ENCODE measurements around the gene GDPD5.

GDPD5 gene

DNA sequence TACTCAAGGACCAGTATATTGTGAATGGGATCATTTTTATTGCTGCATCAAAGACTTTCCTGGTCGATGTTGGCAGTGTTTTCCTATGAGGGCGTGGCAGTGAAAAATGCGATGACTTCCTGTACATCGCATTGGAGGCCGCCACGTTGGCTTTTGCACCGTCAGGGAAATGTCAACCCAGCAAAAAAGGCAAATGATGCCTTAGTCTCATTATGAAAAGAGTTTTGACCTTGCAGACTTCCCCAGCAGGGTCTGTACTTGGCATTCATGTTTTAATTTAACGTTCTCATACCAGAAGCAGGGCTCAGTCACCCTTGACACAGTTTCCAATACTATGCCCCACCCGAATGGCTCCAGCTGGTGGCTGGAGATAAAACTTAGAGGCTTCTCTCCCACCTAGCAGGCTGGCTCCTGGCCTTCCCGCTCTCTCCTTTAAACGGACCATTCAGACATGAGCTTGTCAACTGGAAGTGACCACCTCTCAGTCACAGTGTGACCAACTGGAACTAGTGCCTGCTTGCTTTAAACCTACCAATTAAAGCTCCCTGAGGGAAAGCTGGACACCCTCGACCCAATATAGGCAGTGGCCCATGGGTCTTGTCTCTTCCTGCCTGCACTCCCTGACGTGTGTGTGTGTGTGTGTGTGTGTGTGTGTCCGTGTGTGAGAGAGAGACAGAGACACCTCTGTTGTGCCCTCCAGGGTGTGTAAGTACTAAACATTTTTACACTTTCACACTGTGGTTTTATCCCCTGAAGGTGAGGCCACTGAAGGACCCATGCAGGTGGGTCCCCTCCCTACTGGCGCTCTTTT is 8.7 kb upstream of the GDPD5 start:
- DNase-seq, result no peak

DNA sequence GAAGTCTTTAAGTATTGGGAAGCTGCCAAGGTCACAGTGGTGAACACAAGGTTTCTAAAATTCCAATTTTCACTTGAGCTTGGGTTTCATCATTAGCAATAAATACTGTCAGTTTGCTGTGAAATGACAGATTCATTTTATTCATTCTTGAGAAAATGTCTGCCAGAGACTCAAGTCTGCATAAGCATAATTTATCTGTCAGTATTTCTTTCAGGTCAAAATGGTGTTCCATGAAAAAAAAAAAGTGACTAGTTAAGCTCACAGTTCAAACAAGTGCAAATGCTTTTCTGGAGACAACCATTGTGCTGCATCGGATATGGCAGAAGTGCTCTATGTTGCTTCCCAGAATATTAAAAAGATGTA is 8.1 kb upstream of the GDPD5 start:
- DNase-seq, result no peak

DNA sequence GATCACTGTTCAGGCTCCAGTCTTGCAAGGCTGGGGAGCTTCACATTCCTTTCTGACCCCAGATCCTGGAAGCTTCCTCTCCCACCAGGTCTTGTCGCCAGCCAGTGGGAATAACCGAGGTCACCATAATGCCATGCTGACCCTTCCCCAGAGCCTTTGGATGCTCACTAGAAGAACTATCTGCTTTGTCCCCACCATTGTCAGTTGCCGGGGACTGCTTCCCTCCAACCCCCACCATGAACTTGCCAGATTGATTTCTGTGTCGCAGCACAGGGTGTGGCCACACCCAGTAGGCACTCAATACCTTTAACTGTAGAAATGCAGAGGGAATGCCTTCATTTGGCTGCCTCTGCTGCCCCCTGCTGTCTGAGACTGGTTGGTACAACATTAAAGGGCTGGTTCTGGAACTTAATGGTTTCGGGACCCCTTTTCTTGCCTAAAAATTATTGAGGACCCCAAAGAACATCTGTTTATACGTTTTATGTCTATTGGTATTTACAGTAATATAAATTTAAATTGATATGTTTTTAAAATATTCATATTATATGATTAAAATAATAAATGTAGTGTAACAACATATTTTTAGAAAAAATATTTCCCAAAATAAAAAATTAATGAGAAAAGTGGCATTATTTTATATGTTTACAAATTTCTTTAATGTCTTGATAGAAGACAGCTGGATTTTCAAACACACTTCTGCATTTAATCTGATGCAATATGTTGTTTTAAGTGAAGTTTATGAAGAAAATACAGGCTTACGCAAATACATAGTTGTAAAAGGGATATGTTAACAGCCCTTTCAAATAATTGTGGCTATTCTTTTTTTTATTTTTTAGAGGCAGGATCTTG is 6.7 kb upstream of the GDPD5 start:
- peak; percentile 33 for DNase-seq

DNA sequence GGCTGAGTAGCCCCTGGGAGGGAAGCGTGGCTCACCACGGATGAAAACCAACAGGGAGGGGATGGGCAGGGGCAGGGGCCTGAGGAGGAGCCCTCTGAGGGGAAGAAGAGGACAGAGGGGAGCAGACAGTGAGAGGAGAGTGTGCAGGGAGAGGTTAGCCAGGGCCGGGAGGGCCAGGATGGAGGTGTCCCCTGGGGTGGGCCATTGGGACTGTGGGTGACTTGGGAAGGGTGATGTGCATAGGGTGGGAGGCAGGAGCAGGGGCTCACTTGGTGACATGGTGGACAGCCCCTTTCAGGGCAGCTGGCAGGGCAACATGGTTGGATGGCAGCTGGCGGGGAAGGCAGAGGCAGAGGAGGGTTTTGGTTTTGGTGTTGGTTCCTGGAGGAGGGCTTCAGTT is 5.6 kb upstream of the GDPD5 start:
- DNase-seq, result no peak

DNA sequence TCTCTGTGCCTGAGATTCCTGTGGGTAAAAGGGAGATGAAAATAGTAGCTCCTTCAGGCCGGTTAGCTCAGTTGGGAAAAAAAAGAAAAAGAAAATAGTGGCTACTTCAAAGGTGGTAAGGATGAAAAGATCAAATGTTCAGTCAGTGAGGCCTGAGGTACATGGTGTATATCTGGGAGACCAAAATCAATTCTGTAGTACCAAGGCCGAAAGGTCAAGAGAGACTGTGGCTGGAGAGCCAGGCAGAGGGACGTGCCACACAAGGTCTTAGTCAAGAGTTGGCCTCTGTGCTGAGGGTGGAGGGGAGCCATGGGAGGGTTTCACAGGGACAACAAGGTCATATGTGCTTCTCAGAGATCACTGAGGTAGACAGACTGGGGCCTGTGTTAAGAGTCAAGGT is 4.8 kb upstream of the GDPD5 start:
- DNase-seq, result no peak

DNA sequence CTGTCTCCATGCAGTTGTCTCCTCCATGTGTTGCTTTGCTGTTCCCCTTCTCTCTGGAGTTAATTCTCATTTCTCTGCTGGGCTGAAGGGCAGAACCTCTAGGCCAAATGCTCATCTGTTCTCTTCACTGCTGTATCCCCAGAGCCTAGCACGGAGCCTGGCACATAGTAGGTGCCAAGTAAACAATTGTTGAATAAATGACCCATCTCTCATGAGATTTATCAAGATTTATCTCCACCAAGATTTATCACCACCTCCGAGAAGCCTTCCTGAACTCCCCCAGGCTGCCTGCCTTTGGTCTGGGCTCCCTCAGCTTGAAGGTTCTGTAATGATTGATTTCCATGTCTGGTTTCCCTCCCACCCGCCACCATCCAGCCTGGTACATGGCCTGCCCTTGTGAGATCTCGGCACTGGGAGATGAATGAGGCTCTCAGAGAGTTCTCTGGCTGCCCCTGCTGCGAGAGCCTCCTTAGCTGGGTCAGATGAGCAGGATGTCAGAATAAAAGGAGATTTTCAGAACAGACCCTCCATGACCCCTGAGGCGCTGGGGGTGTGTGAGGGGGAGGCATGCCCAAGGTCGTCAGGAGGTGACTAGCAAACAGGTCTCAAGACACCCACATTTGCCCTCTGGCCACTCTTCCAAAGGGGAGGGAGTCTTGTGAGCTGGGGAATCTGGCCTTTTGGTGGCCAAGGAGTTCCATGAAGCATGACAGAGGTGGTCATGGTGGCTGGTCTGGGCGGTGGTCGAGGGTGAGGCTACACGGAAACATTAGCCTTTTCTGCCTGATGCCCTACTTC is 2.4 kb upstream of the GDPD5 start:
- DNase-seq, result no peak

DNA sequence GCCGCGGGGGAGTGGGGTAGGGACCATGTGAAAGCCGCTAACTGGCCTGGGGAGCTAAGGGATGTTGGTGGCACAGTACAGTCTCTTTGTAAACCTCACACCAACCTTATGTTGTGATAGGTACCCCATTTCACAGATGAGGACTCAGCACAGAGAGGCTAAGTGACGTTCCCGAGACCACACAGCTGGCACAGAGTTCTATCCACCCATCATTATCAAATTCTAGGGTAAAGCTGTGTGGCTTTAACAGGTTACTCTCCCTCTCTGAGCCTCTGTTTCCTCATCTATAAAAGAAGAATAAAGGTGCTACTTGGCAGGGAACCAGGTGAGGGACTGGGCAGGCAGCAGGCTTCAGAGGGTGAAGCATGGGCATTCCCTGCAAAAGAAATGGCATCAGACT is 1.4 kb upstream of the GDPD5 start:
- no peak for DNase-seq

DNA sequence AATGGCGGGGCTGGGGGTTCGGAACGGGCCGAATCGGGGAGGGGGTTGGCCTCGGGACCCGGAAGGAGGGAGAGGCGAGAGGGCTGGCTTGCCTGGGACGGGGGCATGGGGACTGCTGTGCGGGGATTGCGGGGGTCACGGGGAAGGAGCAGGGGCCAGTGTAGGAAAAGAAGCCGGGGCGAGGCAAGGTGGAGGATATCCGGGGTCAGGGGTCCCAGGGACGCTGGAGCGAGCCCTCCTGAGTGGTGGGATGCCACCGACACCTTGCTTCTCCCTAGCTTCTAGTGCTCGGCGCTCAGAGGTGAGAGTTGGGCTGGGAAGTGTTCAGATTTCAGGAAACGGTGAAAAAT is 426 bp upstream of the GDPD5 start:
- DNase-seq, result no peak

DNA sequence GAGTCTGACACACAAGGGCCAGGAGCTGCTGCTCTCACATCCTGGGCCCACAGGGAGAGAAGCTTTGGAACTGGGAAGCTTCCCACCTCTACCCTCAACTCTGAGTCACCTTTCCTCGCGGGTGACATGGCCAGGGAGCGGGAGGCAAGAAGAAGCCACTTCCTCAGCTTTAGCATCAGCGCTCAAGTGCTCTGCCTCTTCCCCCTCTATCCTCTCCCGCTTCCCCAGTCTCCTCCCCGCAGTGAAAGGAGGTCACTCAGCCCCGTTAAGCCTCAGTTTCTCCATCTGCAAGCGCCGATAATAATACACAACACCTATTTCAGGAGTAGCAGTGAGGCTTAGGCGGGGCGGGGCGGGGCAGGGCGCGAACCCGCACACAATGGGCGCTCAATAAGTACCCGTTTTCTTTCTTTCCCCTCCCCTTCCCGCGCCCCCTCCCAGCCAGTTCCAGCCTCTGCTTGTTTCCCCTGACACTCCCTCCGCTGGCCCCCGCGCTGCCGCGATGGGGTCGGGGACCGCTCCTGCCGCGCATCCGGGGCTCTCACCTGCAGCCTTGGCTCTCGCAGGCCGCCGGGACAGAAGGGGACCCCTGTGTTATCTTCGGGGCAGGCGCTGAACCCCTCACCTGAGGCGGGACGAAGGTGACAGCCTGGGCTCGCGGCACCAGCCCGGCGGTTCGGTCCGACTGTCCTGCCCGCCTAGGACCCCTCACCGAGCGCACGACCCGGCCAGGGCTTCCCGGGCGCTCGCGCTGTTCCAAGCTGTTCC is 892 bp downstream of the GDPD5 start:
- DNase-seq, result no peak

DNA sequence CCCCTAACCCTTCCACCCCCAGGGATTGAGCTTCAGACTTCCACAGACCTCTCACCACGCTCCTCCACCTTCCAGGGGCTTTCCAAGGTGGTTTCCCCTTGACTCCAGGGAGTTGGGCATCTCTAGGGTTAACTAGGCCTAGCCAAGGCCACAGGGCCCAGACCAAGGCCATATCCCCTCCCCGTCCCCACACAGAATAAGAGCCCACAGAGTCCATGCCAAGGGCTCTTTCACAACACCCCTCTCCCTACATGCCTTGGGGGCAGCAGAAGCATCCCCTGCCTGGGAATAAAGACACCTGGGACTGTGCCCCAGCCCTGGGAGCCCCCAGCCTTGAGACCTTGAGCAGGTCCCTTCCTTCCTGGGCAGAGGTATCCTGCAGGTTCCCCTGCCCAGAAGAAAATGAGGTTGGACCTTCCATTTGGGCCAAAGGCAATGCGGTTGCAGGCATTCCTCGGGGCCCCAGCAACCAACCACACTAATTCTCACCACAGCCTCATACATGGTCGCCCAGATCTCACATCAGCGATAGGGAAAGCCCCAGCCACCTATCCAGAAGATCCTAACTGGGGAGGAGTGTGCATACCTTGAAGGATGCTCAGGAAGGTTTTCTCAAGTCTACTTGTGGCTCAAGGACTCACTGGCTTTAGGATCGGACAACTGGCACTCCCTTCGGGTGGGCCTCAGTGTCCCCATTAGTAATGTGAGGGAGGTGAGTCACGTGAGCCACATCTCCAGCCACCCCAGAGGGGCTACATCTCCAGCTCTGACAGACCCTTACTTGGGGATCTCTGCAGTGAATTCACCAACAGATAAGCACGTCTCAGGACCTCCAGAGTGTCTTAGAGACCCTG is 1.7 kb downstream of the GDPD5 start:
- no peak for DNase-seq

DNA sequence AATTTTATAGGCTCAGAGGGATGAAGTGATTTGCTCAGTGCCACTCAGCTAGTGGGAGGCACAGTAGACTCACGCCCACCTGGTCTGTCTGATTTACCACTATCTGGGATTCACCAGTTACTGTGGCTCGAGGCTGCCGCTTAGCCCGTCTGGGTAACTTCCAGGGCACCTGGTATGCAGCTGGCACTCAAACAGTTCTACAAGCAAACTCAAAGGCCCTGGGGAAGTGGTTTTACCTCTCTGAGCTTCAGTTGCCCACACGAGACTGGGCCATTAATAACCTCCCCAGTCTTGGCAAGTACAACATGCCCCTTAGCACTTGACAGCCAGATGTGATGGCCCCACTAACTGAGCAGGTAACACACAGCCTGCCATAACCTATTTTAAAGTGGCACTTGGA is 2.6 kb downstream of the GDPD5 start:
- DNase-seq, result no peak

DNA sequence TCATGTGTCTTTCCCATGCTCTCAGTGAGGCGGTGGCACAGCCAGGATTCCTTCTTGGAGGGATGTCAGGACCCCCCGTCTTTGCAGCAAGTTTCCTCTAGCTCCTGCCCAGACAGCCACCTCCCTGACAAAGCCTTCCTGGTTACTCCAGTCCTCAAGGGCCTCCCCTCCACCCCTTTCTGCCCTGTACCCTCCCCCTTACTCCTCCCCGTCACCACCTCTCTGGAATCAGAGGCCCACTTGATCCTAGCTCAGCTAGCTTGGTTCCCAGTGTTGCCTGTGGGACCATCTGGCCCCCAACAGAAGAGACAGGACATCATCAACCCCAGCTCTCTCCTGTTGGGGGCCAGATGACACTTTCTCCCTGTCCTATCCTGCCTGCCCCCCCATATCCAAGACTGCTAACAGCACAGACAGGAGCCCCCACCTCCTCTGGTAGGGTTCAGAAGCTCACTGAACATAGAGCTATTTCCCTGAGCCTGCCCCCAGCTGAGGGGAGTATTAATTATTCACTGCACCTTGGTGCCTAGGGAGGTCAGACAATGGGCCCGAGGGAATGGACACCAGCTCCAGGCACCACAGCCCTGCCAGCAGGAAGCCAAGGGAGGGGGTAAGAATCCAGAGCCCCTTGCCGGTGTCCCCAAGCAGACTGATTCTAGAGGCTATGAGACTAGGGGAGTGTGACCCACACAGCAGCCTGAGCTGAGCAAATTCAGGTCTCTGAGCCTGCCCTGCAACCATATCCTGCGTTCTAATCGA is 3.3 kb downstream of the GDPD5 start:
- no peak for DNase-seq

DNA sequence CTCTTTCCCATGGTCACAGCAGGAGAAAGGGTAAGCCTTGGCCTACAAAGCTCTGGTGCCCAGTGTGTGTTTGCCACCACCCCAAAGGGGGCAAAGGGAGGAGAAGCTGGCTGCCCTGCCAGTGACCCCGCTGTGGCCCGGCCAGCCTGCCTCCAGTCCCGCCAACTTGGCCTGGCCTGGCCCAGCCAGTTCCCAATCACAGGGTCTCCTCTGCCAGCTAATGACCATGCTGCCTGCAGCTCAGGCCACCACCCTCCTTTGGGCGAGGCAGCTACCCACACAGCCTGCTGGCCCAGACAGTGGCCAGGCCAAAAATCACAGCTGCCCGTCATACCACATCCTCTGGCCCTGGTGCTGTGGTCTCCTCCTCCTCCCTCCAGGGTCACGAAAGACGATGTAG is 5.1 kb downstream of the GDPD5 start:
- no peak for DNase-seq

DNA sequence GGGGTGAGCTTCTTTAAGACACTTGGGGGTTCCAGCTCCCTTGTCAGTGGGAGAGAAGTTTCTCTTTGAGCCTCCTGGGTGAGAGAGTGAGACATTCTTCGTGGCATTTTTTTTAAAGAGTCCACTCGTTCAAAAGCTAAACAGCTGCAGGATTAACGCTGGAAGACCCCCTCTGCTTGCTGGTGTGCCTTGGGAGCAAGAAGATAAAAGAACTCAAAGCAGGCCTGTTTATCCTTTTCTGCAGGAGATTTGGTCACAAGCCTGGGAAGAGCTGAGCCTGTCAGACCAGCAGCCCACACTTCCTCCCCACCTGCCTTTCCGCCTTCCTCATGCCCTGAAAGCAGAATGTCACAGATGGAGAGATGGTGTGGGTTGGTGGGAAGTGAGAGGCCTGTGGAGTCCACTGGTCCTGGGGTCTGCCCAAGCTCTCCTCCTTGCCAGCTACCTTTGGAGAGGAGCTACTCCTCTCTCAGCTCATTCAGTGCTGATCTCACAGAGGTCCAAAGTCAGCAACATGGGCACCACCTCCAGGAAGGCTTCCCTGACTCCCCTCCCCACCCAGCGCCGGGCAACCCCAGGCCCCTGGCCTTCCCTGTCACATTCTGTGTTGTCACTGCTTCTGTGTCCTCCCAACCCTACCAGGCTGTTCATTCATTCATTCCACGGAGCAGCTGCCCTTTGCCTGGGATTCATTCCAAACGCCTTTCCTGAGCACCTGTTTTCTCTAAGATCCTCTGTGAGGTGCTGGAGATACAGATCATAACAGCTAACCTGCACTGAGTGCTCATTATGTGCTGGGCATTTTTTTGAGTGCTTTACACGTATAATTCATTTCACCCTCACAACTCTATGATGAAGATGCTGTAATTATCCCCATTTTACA is 6.7 kb downstream of the GDPD5 start:
- no peak for DNase-seq

DNA sequence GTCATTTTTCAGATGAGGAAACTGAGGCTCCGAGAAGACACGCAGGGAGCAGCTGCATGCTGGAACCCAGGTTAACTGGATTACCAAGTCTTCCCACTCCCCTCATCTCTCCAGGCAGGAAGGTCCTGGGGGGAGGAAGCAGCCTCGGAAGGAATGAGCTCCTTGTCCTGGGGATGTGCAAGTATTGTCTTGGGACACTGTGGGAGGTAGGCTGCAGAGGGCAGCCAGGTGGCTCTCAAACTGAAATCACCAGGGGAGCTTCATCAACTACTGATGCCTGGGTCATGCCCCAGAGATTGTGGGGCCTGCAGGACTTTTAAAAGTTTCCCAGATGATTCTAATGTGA is 7.6 kb downstream of the GDPD5 start:
- no peak for DNase-seq

DNA sequence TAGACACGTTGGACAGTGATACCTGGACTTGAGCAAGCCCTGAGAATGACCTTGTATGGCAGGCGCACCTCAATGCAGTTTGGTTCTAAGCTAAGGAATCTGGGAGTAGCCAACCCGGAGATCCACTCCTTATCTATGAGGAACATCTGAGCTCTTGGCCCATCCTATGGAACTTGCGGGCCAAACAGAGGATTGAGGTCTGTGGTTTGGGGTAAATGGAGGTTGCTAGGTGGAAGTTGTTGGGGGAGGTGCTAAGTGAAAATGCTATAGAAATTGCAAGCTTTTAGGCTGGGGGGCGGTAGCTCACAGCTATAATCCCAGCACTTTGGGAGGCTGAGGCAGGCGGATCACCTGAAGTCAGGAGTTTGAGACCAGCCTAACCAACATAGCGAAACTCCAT is 8.9 kb downstream of the GDPD5 start:
- DNase-seq, result no peak

DNA sequence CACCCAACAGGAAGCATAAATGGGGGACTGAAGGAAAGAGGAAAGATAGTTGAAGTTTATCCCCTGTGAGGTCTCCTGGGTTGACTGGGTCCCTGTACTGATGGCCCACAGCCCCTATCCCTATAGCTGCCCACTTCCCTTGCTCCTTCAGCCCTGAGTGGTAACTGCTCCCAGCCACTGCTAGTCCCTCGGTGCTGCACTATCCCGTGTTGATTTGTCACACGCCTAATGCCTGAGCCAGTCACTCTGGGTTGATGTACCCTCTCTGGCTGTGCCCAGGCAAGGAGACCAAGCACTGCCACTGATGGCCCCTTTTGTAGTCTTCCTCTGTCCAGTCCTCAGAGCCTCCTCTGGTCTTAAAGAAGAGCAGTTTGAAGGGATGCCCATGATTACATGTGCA is 9.6 kb downstream of the GDPD5 start:
- no peak for DNase-seq

DNA sequence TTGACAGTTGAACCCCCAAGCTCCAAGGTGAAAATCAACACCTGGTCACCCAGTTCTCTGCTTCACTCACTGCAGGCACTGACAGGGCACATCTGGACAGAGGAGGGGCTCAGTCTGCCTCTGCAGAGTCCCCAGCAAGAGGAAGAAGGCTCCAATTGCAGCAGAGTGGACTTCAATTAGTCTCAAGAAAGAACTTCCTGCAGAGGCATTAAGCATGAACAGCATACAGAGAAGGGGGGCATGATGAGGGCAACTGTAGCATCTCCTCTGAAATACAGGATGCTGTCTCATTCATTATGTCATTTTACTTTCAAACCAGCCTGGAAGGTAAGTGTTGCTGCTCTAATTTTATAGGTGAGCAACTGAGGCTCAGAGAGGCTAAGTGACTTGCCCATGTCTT is 11.1 kb downstream of the GDPD5 start:
- no peak for DNase-seq

DNA sequence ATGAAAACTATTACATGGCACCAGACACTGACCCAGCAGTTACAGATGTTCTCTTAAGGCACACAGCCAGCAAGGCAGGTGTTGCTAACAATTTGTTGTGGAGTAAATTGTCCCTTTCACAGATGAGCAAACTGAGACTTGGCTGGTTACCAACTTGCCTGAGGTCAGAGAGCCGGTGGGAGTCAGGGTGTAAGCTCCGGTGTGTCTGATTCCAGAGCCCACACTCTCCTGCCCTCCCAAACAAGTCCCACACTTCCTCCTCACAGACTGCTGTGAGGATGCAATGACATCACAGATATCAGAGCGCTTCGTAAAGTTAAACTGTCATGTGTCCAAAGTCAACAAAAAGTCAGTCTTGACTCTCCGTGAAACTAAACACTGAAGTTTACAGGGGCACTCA is 12.5 kb downstream of the GDPD5 start:
- DNase-seq, result no peak

DNA sequence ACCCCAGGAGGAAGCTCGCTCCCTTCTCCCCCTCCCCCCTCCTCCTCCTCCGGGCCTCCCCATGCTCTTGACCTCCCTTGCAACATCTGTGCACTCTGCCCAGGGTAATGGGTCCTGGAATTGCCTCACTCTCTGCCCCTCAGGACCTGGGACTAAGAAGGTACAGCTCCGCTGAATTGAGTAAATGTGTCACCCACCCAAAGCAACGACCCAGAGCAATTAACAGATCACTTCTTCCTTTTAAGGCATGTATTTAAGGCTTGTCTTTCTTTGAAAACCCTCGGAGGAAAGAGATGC is 15.1 kb downstream of the GDPD5 start:
- DNase-seq, result no peak
